GM21737 (cell line): Measurements from ENCODE around the gene CCDC159.

Experiments used
- ATAC-seq: cut with Tn5 transposase; IDR thresholded peaks from one replicate; pipeline ENCODE4 v1.9.1; 2021; ENCODE audit warnings: mild to moderate bottlenecking, moderate library complexity; ENCODE audit not compliant: unreplicated experiment

Gene CCDC159

GRCh38 chr19:11387162-11388034 is 41.1 kb downstream of the CCDC159 start:
- no peak for ATAC-seq

- no peak for ATAC-seq
Measured at GRCh38 chr19:11390359-11390758, 44.0 kb downstream of the CCDC159 start.

GRCh38 chr19:11390933-11391680 is 44.8 kb downstream of the CCDC159 start:
- no peak for ATAC-seq

DNA sequence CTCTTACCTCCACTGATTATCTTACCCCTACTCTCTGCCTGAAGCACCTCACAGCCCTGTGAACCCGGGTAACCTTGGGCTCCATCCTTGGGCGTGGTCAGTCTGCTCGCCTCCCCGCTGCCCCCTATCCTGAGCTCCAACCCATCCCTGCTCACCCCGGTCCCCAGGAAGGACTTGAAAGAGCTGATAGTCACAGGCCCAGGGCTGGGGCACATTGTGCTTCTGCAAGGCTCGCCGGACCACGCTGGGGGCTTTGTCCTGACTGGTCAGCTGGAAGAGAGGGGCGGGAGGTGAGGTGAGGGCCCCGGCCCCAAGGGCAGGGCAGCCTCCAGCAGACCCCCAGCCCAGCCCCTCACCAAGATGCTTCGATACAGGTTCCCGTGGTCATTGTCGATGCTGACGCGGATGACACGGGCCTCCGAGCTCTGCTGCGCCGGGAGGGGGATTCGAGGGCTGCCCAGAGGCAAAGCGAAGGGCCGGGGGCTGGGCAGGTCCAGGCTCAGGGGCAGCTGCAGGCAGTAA is 50.8 kb downstream of the CCDC159 start:
- ATAC-seq: no peak

DNA sequence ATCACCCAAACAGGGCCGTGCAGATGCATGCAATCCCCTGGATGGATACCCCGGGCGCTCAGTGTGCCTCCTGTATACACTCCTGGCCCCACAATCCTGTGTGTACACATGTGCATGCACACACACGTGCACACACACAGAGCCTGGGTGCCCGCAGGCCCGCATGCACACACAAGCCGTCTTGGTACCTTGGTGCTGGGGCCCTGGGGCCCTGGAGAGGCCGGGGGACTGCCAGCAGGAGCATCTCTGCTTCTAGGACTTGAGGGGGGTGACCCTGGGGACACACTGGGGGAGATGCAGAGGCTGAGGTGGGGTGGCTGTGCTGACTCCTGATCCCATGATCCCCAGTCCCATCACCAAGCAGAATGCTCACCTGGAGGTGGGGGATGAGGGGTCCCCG is 53.3 kb downstream of the CCDC159 start:
- no peak for ATAC-seq

DNA sequence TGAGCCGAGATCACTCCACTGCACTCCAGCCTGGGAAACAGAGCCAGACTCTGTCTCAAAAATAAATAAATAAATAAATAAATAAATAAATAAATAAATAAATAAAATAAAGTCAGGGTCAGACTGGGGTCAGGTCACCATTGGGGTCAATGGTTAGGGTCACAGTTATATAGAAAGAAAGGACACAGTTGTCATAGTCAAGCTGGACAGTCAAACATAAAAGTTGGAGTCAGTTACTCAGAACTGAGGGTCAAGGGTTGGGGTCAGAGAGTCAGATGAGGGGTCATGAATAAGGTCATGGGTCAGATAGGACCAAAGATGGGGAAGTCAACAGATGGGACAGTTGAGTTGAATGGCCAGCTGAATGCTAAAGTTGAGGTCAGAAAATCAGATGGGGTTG is 54.5 kb downstream of the CCDC159 start:
- no peak for ATAC-seq

- ATAC-seq: no peak
Measured at GRCh38 chr19:11401808-11402543, 55.7 kb downstream of the CCDC159 start.
